Measurements from ENCODE around the gene DOLPP1. TPM values are rescaled to one million over a fixed set of nuclear protein-coding genes. Genes with fewer than 3 reads are reported as not detected.

DOLPP1 gene
- total and polyA plus RNA-seq, 2 of the 8 experiments (the other 6 are each of a cell fraction or from before 2014, with no cell fraction given) = 36.0 to 45.3 TPM

DNA sequence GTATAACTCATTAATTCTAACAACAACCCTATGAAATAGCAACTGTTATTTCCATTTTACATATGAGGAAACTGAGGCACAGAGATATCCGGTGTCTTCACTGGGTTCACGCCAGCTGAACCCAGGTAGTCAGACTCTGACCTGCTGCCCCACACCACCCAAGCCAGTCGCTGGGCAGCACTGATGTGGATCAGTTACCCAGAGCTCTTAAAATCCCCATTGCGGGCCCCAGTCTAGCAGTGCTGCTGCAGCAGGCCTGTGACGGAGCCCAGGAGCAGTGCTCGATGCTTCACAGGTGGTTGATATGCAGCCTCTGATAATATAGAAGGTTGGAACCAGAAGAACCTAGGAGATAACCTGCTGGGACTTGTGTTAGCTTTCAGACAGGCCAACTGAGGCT, 54.6 kb downstream of the DOLPP1 start:
- Histone ChIP-seq H3K36me3 (ENCODE audit: control insufficient read depth in 2 of 4, insufficient read depth in 4 of 4, low read length in 3 of 4) (peaks cover 6 to 27% (median 18%) of the 10 kb centered on the region in 4 experiments), H3K27me3 (replicated peaks in 1 of 4; ENCODE audit: control insufficient read depth in 3 of 4, extremely low read depth in 1 of 4, insufficient read depth in 3 of 4, low read length in 3 of 4) (no peaks in the 10 kb centered on the region), H2BK15ac (ENCODE audit: low read length) (no peak overlapping the region)
- no peak for TF ChIP-seq POLR2AphosphoS5 (IDR thresholded peaks at IDR 0.05; ENCODE audit: low read depth, low read length)
- TF ChIP-seq NRF1 (IDR thresholded peaks at IDR 0.05; ENCODE audit: low read depth, low read length) = no peak
- no peak for TF ChIP-seq CBX5 (IDR thresholded peaks at IDR 0.05; ENCODE audit: low read depth, low read length)
- no peak for TF ChIP-seq RAD21 (IDR thresholded peaks at IDR 0.05 in 1 of 2, conservative IDR thresholded peaks at IDR 0.05 in 1 of 2; ENCODE audit: low read depth in 2 of 2, low read length in 2 of 2)
- no peak for TF ChIP-seq KDM1A (IDR thresholded peaks at IDR 0.05; ENCODE audit: borderline replicate concordance, low read length)
- TF ChIP-seq EZH2 (IDR thresholded peaks at IDR 0.05; ENCODE audit: low read depth, low read length, severe bottlenecking) = no peak
- no peak for TF ChIP-seq SP4 (IDR thresholded peaks at IDR 0.05; ENCODE audit: low read length)
- no peak for TF ChIP-seq CHD2 (IDR thresholded peaks at IDR 0.05; ENCODE audit: low read length)
- no peak for TF ChIP-seq TEAD4 (IDR thresholded peaks at IDR 0.05; ENCODE audit: low read depth, low read length)
- no peak for TF ChIP-seq SIRT6 (IDR thresholded peaks at IDR 0.05; ENCODE audit: low read length)
- no peak for TF ChIP-seq NANOG (IDR thresholded peaks at IDR 0.05; ENCODE audit: insufficient read depth, low read depth, low read length, poor library complexity, severe bottlenecking)
- TF ChIP-seq POU5F1 (IDR thresholded peaks at IDR 0.05; ENCODE audit: low read depth, low read length) = no peak

More for the DNA sequence above, 54.6 kb downstream of the DOLPP1 start:
- H2BK12ac ChIP-seq (ENCODE audit: low read depth, low read length) = no peak overlapping the region
- H3K9ac ChIP-seq (replicated peaks in 1 of 4; ENCODE audit: extremely low read depth in 1 of 4, low read depth in 3 of 4, low read length in 3 of 4) = no peak overlapping the region
- H3K79me1 ChIP-seq (ENCODE audit: low read depth, low read length) = no peaks in the 10 kb centered on the region
- FAIRE-seq (no peak), DNase-seq (ENCODE audit: low read depth in 1 of 2, low spot score in 2 of 2) (no peak)
- peaks cover 10% of the 10 kb centered on the region; the same call in 1 of the 2 replicates for H3K23me2 ChIP-seq (ENCODE audit: low read depth, low read length)
- no peaks in the 10 kb centered on the region for H3K79me2 ChIP-seq (ENCODE audit: control insufficient read depth in 1 of 2, insufficient read depth in 2 of 2, low read length in 2 of 2)
- H3K23ac ChIP-seq (ENCODE audit: insufficient read length) = no peak overlapping the region
- H3K4ac ChIP-seq (replicated peaks; ENCODE audit: insufficient read length, low read depth, low read length) = no peak overlapping the region
- H3K4me2 ChIP-seq (ENCODE audit: insufficient read depth in 1 of 2, low read depth in 2 of 2, low read length in 2 of 2) = no peak overlapping the region
- no peak overlapping the region for H3K56ac ChIP-seq (replicated peaks; ENCODE audit: insufficient read length, low read depth, low read length)
- H2BK120ac ChIP-seq (replicated peaks; ENCODE audit: low read depth, low read length) = no peak overlapping the region
- no peak overlapping the region for H4K8ac ChIP-seq (ENCODE audit: extremely low read depth, insufficient read depth, low read length)
- H3K27ac ChIP-seq (ENCODE audit: low read depth, low read length) = no peak overlapping the region
- no peak overlapping the region for H4K91ac ChIP-seq (replicated peaks; ENCODE audit: insufficient read length, low read length)
- no peak overlapping the region for H2BK20ac ChIP-seq (ENCODE audit: low read length)
- no peak overlapping the region for H2AK5ac ChIP-seq (ENCODE audit: low read depth, low read length)
- H4K5ac ChIP-seq (ENCODE audit: insufficient read length, low read depth, low read length) = no peak overlapping the region
- ChIA-PET POLR2A (ENCODE audit: partially characterized antibody) (no interaction called here), CTCF (ENCODE audit: partially characterized antibody) (interaction anchor here (0.8 to 36.8 kb wide), 12 partner anchors 7 to 488 kb away, joined by 3 to 831 read pairs (median 4); partner anchors contain the start of genes C9orf50, IER5L and NTMT1)
- H2BK5ac ChIP-seq (ENCODE audit: low read depth, low read length) = no peak overlapping the region
- H4K20me1 ChIP-seq (replicated peaks in 1 of 2; ENCODE audit: control insufficient read depth in 1 of 2, insufficient read depth in 2 of 2, low read length in 2 of 2) = peaks cover 2 to 6% of the 10 kb centered on the region in 2 experiments
- no peak overlapping the region for H2AFZ ChIP-seq (ENCODE audit: low read length)
- WGBS, 2 experiments (ENCODE audit: extremely low coverage in 1 of 2, insufficient coverage in 1 of 2, insufficient read length in 1 of 2, insufficient replicate concordance in 2 of 2, low coverage in 1 of 2, low lambda C conversion rate in 2 of 2, missing lambda C conversion rate in 1 of 2) = 89% methylated on average over 6 of the region's 6 CpGs; no CpG with 5 or more reads in 1 of the 2 experiments
- H3K14ac ChIP-seq (ENCODE audit: insufficient read length) = no peak overlapping the region
- no peak overlapping the region for H3K4me3 ChIP-seq (ENCODE audit: extremely low read depth in 1 of 4, insufficient read depth in 2 of 4, low read depth in 3 of 4, low read length in 4 of 4)
- H3K4me1 ChIP-seq (replicated peaks in 1 of 4; ENCODE audit: control insufficient read depth in 3 of 4, insufficient read depth in 4 of 4, low read length in 3 of 4) = peaks cover 5 to 16% (median 9%) of the 10 kb centered on the region in 4 experiments
- no peaks in the 10 kb centered on the region for H3K9me3 ChIP-seq (ENCODE audit: insufficient read depth in 2 of 2, low read depth in 1 of 2, low read length in 1 of 2)
- H3K18ac ChIP-seq (ENCODE audit: extremely low read depth, low read length) = no peak overlapping the region

All from H1 (cell line).